ENCODE data around the gene USP17L21.
"Not testable (repeated sequence)": the region's sequence is repeated elsewhere in the genome, so short reads cannot be mapped to it uniquely, and the experiment has no call there.

DNA sequence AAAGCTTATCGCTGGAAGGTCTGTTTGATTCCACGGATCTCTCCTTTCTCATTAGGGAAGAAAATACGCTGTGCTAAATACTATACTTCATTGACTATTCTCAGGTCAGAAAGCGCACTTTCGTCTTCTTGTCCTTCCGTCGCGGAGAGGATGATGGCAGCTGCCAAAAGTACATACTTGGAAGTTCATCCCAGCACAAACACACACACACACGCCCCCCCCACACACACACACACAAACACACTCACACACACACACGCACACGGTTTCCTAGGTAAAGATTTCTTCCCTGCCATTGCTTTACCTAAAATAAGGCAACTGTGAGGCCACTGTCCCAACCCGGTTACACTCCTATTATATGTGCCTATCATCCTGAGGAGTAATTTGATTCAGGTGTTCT is 24.2 kb upstream of the USP17L21 start:
- not testable (repeated sequence) for TF ChIP-seq POLR2AphosphoS5 (IDR thresholded peaks at IDR 0.05; ENCODE audit: borderline replicate concordance, low read depth, low read length); EZH2 (IDR thresholded peaks at IDR 0.05)
